ENCODE results near the gene SNX1.

SNX1 gene

DNA sequence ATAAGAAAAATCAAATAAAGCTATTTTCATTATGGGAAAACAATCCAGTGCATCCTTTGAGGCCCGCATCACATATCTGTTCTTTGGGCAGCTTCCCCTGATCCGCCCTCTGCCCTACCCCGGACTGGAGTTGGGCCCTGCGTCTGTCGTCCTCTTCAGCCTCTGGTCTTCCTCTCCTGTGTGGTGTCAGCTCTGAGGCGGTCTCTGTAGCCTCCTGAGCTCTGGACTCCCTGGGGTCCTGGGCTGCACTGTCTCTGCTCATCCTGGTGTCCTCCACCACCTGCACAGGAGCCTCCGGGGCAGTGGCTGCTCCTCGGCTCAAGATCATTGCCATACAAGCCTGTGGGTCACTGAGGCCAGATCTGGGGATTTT lies 48.4 kb downstream of the SNX1 start:
- DNase-seq (ENCODE audit: insufficient read length) (no peak), FAIRE-seq (no peak)
- TF ChIP-seq TAF1 (IDR thresholded peaks at IDR 0.05; ENCODE audit: borderline replicate concordance, low read depth, low read length) (0 out of 2 replicates have a peak, but pooled peaks have one; percentile 5), POLR2AphosphoS5 (IDR thresholded peaks at IDR 0.05; ENCODE audit: low read depth, low read length) (no peak)

DNA sequence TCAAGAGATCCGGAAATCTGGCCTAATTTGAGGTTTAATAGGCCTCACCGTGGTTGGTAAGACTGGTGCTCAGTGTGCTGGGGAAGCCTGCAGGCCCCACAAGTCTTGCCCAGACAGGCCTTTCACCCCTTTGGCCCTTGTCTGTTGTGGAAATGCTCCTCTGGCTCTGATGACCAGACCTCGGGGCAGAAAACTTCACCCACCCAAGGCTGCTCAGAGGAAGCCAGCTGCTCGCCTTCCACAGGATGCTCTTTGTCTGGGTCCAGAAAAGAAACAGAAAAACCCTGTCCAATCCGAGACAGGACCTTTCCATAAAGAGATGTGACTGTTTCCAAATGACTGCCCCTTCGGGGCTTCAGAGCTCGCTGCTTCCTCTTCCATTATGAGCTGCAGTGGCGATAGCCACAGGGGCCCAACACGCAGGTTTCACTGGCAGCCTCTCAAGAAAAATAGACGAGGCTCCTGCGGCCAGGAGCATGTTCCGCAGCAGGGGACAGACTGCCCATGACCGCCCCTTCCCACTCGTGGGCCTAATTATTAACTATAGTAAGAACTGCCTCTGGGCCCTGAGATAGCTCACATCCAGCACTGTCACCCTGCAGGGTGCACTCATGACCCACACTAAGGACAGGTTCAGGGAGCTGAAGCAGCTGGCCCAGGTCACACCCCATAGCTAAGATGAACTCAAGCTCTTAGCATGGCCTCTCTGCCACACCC lies 48.9 kb downstream of the SNX1 start:
- TF ChIP-seq TAF1 (IDR thresholded peaks at IDR 0.05; ENCODE audit: borderline replicate concordance, low read depth, low read length), result no peak
- TF ChIP-seq POLR2AphosphoS5 (IDR thresholded peaks at IDR 0.05; ENCODE audit: low read depth, low read length), result peak; percentile 73; the same call in 1 of the 2 replicates
- peak; percentile 58; the same call in 1 of the 2 replicates for TF ChIP-seq POLR2A (IDR thresholded peaks at IDR 0.05; ENCODE audit: low read depth, low read length)
- DNase-seq (ENCODE audit: insufficient read length) (peak; percentile 58), FAIRE-seq (peak; percentile 95)

DNA sequence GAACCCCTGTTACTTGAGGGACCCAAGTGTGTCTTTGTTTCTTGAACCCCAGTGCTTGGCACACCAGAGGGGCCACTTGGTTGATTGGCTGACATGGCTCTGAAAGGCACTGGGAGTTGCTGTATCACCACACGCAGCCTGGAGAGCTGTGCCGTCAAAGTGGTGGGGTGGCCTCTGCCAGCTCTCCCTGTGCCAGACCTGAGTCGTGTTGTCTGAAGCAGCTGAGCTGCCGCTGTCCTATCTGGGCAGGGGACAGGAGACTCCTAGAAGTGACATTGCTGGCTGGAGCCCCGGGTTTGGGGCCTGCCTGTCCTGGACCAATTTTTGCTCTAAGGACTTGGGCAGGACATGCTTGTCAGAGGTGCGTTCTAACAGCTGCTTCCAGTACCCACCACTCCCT lies 50.3 kb downstream of the SNX1 start:
- DNase-seq (ENCODE audit: insufficient read length) (no peak), FAIRE-seq (no peak)
- no peak for TF ChIP-seq POLR2A (IDR thresholded peaks at IDR 0.05; ENCODE audit: low read depth, low read length)

GRCh38 chr15:64146520-64146884 lies 50.7 kb downstream of the SNX1 start:
- no peak for DNase-seq (ENCODE audit: insufficient read length)
- no peak for FAIRE-seq
- TF ChIP-seq POLR2AphosphoS5 (IDR thresholded peaks at IDR 0.05; ENCODE audit: low read depth, low read length) (no peak), TAF1 (IDR thresholded peaks at IDR 0.05; ENCODE audit: borderline replicate concordance, low read depth, low read length) (no peak), POLR2A (IDR thresholded peaks at IDR 0.05; ENCODE audit: low read depth, low read length) (no peak)

- FAIRE-seq, result no peak
- TF ChIP-seq POLR2A (IDR thresholded peaks at IDR 0.05; ENCODE audit: low read depth, low read length) (no peak), POLR2AphosphoS5 (IDR thresholded peaks at IDR 0.05; ENCODE audit: low read depth, low read length) (no peak), TAF1 (IDR thresholded peaks at IDR 0.05; ENCODE audit: borderline replicate concordance, low read depth, low read length) (no peak)
- DNase-seq (ENCODE audit: insufficient read length), result no peak
Measured at GRCh38 chr15:64146885-64147681, 51.3 kb downstream of the SNX1 start.

- no peak for FAIRE-seq
- DNase-seq (ENCODE audit: insufficient read length), result no peak
- TF ChIP-seq TAF1 (IDR thresholded peaks at IDR 0.05; ENCODE audit: borderline replicate concordance, low read depth, low read length), result no peak
- TF ChIP-seq POLR2AphosphoS5 (IDR thresholded peaks at IDR 0.05; ENCODE audit: low read depth, low read length), result no peak
- TF ChIP-seq POLR2A (IDR thresholded peaks at IDR 0.05; ENCODE audit: low read depth, low read length), result no peak
Measured at GRCh38 chr15:64148168-64148567, 52.4 kb downstream of the SNX1 start.

DNA sequence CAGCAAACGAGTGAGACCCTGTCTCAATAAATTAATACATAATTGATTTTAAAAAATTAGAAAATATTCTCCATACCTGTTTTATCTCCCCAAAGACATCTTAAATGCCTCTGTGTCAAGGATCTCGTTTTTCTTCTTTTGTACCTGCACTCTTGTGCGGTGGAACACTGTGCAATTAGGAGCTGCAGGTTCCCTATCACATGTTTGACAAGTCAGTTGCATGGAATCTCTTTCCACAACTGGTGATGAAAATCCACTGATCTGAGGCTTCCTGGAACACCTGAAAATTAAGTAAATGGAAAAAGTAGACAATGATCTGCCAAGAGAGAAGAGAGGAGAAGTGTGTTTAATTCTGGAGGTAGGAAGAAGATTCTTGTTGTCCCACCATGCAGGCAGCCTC lies 52.8 kb downstream of the SNX1 start:
- DNase-seq (ENCODE audit: insufficient read length) (no peak), FAIRE-seq (no peak)
- TF ChIP-seq TAF1 (IDR thresholded peaks at IDR 0.05; ENCODE audit: borderline replicate concordance, low read depth, low read length), result no peak
- TF ChIP-seq POLR2A (IDR thresholded peaks at IDR 0.05; ENCODE audit: low read depth, low read length), result no peak
- no peak for TF ChIP-seq POLR2AphosphoS5 (IDR thresholded peaks at IDR 0.05; ENCODE audit: low read depth, low read length)

GRCh38 chr15:64149424-64149823 lies 53.6 kb downstream of the SNX1 start:
- no peak for FAIRE-seq
- TF ChIP-seq POLR2A (IDR thresholded peaks at IDR 0.05; ENCODE audit: low read depth, low read length) (no peak), POLR2AphosphoS5 (IDR thresholded peaks at IDR 0.05; ENCODE audit: low read depth, low read length) (no peak), TAF1 (IDR thresholded peaks at IDR 0.05; ENCODE audit: borderline replicate concordance, low read depth, low read length) (no peak)
- no peak for DNase-seq (ENCODE audit: insufficient read length)

DNA sequence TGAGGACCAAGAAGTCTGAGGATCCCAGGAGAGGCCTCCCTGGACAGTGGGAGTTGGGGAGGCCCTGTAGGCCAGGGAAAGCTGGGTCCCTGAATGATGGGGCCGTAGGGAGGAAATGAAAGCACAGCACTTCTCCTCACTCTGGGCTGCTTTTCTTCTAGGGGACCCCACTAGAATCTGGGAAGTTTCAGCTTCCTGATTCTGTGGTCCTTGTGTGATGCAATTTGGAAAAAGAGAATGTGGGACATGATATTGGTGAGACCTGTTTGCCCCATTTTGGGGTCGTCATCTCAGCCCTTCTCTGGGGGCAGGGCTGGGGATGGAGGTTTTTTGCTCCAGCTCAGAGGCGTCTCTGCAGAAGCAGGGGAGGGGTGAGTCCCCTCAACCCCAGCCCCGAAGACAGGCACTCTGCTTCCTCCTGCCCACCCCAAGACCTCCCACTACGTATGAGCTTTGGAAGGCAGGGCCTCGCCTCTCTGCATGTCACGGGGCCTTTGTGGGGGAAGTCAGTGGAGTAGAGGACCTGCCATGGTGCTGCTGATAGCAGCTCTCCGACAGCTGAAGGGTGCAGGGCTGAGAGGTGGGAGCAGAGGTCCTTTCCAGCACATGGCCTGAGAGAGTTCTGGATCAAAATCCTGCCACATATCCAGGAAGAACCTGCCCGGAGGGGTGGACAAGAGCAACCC lies 54.3 kb downstream of the SNX1 start:
- DNase-seq (ENCODE audit: insufficient read length) (no peak), FAIRE-seq (no peak)
- no peak for TF ChIP-seq TAF1 (IDR thresholded peaks at IDR 0.05; ENCODE audit: borderline replicate concordance, low read depth, low read length)
- no peak for TF ChIP-seq POLR2A (IDR thresholded peaks at IDR 0.05; ENCODE audit: low read depth, low read length)
- no peak for TF ChIP-seq POLR2AphosphoS5 (IDR thresholded peaks at IDR 0.05; ENCODE audit: low read depth, low read length)

- FAIRE-seq, result no peak
- TF ChIP-seq POLR2A (IDR thresholded peaks at IDR 0.05; ENCODE audit: low read depth, low read length) (peak; percentile 72; the same call in 1 of the 2 replicates), POLR2AphosphoS5 (IDR thresholded peaks at IDR 0.05; ENCODE audit: low read depth, low read length) (no peak; the same call in 1 of the 2 replicates)
- DNase-seq (ENCODE audit: insufficient read length), result no peak
Measured at GRCh38 chr15:64151727-64152506, 56.1 kb downstream of the SNX1 start, which contains the start of gene SNX22. SNX22 (plus strand) TSS chr15:64151731; CDS start chr15:64151776, 45 bp downstream.

Measured in GM12892 (cell line).